GM12878 (cell line): Measurements from ENCODE around the gene C1GALT1.

Experiments
- CHD4 ChIP-seq: fragments of 200-600 bp; sonication (generic); IDR thresholded peaks from 2 replicates; pipeline ENCODE4 v1.6.1; 2016; ENCODE audit warnings: mild to moderate bottlenecking
- CREB1 ChIP-seq: IDR thresholded peaks from 2 replicates; pipeline ENCODE4 v1.6.1; 2012; ENCODE audit warnings: low read depth, mild to moderate bottlenecking, inconsistent platforms
- EP300 ChIP-seq, 2 experiments: fragments of 150-350 bp in 1 of 2; IDR thresholded peaks; 2 replicates each; pipeline ENCODE4 v1.6.1; 2011 to 2012; ENCODE audit warnings: low read depth in 2 of 2, low read length in 2 of 2, borderline replicate concordance in 1 of 2, improper control_type of control experiment in 1 of 2, inconsistent platforms in 1 of 2; ENCODE audit not compliant: control insufficient read depth in 1 of 2
- JUND ChIP-seq: IDR thresholded peaks from 2 replicates; pipeline ENCODE4 v1.6.1; 2012; ENCODE audit warnings: low read depth, mild to moderate bottlenecking, low read length, improper control_type of control experiment, moderate library complexity
- POLR2A ChIP-seq: IDR thresholded peaks from 2 replicates; pipeline ENCODE4 v1.6.1; 2011; ENCODE audit warnings: low read depth, mild to moderate bottlenecking, low read length
- SIN3A ChIP-seq: IDR thresholded peaks from 2 replicates; pipeline ENCODE4 v1.6.1; 2012; ENCODE audit warnings: low read depth, low read length, improper control_type of control experiment
- ZNF384 ChIP-seq: IDR thresholded peaks from 2 replicates; pipeline ENCODE4 v1.6.1; 2012; ENCODE audit warnings: low read depth, mild to moderate bottlenecking, low read length, improper control_type of control experiment, borderline replicate concordance
- TF ChIP-seq, protein P1 (sequence below), 3 experiments: IDR thresholded peaks in 2 of 3; conservative IDR thresholded peaks in 1 of 3; 2 replicates each; pipeline ENCODE4 v1.5.1; 2011; ENCODE audit warnings: low read depth in 3 of 3, low read length in 3 of 3, mild to moderate bottlenecking in 3 of 3, control low read depth in 2 of 3, moderate library complexity in 2 of 3, inconsistent platforms in 1 of 3, mixed read lengths in 1 of 3; ENCODE audit not compliant: control insufficient read depth in 2 of 3, insufficient read depth in 1 of 3; ENCODE audit errors: extremely low read depth in 1 of 3
- TF ChIP-seq, protein P2 (sequence below): IDR thresholded peaks from 2 replicates; pipeline ENCODE4 v1.6.1; 2012; ENCODE audit warnings: low read length, inconsistent platforms
- TF ChIP-seq, protein P3 (sequence below): IDR thresholded peaks from 2 replicates; pipeline ENCODE4 v1.6.1; 2011; ENCODE audit warnings: mild to moderate bottlenecking, low read depth, low read length, moderate library complexity; ENCODE audit not compliant: insufficient replicate concordance
- TF ChIP-seq, protein P4 (sequence below): IDR thresholded peaks from 2 replicates; pipeline ENCODE4 v1.6.1; 2012; ENCODE audit warnings: low read depth, low read length, improper control_type of control experiment

DNA sequence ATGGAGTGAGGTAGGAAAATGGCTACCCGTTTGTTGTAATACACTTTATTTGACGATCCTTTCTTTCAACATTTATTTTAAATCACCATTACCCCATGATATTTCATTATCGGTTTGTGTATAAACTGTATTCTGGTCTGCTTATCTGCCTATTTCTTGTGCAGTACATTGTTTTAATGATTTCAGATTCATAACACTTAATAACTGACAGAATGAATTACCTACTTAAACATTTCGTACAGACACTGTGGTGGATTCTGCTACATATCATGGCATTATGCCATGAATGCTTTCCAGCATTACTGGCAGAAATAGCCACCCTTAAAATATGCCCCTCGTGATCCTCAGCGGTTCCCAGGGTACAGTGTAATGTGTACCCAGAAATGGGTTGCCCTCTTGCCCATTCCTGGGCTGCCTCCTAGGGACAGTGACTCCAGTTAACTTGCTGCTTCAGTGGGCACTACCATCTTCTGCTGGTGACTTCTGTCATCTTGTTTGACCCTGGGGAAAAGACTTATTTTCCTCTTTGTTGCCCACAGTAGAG is 74.5 kb downstream of the C1GALT1 start:
- TF ChIP-seq, protein P1, sequence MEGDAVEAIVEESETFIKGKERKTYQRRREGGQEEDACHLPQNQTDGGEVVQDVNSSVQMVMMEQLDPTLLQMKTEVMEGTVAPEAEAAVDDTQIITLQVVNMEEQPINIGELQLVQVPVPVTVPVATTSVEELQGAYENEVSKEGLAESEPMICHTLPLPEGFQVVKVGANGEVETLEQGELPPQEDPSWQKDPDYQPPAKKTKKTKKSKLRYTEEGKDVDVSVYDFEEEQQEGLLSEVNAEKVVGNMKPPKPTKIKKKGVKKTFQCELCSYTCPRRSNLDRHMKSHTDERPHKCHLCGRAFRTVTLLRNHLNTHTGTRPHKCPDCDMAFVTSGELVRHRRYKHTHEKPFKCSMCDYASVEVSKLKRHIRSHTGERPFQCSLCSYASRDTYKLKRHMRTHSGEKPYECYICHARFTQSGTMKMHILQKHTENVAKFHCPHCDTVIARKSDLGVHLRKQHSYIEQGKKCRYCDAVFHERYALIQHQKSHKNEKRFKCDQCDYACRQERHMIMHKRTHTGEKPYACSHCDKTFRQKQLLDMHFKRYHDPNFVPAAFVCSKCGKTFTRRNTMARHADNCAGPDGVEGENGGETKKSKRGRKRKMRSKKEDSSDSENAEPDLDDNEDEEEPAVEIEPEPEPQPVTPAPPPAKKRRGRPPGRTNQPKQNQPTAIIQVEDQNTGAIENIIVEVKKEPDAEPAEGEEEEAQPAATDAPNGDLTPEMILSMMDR (IDR thresholded peaks at IDR 0.05 in 2 of 3, conservative IDR thresholded peaks at IDR 0.05 in 1 of 3; ENCODE audit: control insufficient read depth in 2 of 3, extremely low read depth in 1 of 3, insufficient read depth in 1 of 3, low read depth in 3 of 3, low read length in 3 of 3): no peak
- no peak for TF ChIP-seq JUND
- TF ChIP-seq, protein P2, sequence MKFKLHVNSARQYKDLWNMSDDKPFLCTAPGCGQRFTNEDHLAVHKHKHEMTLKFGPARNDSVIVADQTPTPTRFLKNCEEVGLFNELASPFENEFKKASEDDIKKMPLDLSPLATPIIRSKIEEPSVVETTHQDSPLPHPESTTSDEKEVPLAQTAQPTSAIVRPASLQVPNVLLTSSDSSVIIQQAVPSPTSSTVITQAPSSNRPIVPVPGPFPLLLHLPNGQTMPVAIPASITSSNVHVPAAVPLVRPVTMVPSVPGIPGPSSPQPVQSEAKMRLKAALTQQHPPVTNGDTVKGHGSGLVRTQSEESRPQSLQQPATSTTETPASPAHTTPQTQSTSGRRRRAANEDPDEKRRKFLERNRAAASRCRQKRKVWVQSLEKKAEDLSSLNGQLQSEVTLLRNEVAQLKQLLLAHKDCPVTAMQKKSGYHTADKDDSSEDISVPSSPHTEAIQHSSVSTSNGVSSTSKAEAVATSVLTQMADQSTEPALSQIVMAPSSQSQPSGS: no peak
- no peak for TF ChIP-seq CHD4
- no peak for TF ChIP-seq ZNF384
- no peak for TF ChIP-seq EP300 (IDR thresholded peaks at IDR 0.05; ENCODE audit: borderline replicate concordance in 1 of 2, control insufficient read depth in 1 of 2, low read depth in 2 of 2, low read length in 2 of 2)
- TF ChIP-seq SIN3A: no peak
- TF ChIP-seq POLR2A: no peak
- TF ChIP-seq, protein P3, sequence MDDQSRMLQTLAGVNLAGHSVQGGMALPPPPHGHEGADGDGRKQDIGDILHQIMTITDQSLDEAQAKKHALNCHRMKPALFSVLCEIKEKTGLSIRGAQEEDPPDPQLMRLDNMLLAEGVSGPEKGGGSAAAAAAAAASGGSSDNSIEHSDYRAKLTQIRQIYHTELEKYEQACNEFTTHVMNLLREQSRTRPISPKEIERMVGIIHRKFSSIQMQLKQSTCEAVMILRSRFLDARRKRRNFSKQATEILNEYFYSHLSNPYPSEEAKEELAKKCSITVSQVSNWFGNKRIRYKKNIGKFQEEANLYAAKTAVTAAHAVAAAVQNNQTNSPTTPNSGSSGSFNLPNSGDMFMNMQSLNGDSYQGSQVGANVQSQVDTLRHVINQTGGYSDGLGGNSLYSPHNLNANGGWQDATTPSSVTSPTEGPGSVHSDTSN: no peak
- no peak for TF ChIP-seq CREB1
- TF ChIP-seq, protein P4, sequence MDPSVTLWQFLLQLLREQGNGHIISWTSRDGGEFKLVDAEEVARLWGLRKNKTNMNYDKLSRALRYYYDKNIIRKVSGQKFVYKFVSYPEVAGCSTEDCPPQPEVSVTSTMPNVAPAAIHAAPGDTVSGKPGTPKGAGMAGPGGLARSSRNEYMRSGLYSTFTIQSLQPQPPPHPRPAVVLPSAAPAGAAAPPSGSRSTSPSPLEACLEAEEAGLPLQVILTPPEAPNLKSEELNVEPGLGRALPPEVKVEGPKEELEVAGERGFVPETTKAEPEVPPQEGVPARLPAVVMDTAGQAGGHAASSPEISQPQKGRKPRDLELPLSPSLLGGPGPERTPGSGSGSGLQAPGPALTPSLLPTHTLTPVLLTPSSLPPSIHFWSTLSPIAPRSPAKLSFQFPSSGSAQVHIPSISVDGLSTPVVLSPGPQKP: no peak
